Coronary artery (tissue), 2 donors: ENCODE results near the gene FARP1.

Experiments used
- DNase-seq: peaks from one replicate; pipeline ENCODE4 v3.0.0-alpha.2; 2017; ENCODE audit warnings: low spot score
- H3K27ac ChIP-seq, 2 donors: fragments of 200-600 bp; sonication (generic); one replicate each; pipeline ENCODE4 v1.5.1; 2016 to 2019
- H3K4me3 ChIP-seq: fragments of 200-600 bp; sonication (generic); 2 replicates; pipeline ENCODE4 v1.5.1; 2016; ENCODE audit warnings: mild to moderate bottlenecking, moderate library complexity
- CTCF ChIP-seq: fragments of 200-600 bp; sonication (generic); IDR thresholded peaks from one replicate; pipeline ENCODE4 v1.5.1; 2019; ENCODE audit warnings: antibody characterized with exemption

The FARP1 gene

DNA sequence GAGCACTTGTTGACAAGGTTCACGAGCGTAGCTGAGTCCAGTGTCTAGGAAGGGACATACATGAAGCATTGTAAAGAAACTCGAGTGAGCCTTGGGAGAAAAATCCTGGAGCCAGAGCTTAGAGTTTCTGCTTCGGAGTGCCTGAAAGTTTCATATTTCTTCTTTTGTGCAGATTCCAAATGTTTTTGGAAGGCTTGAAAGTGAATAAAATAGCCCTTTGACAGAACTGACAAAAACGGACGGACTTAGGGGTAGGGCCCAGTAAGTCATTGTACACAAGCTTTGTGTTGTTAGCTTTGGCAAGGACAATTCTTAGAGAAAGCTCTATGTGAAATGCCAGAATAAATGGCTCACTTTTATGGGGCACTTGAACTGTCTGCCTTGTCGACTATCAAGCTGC lies 31.4 kb downstream of the FARP1 start:
- TF ChIP-seq CTCF = no peak
- no peak for DNase-seq
- H3K4me3 ChIP-seq = peak overlapping the region; percentile 37
- H3K27ac ChIP-seq = peak overlapping the region; percentile 33 to 81

GRCh38 chr13:98175043-98175442 lies 32.1 kb downstream of the FARP1 start:
- no peak for DNase-seq
- Histone ChIP-seq H3K4me3 (peak overlapping the region; percentile 37), H3K27ac (peak overlapping the region; percentile 33 to 81)
- TF ChIP-seq CTCF = no peak

DNA sequence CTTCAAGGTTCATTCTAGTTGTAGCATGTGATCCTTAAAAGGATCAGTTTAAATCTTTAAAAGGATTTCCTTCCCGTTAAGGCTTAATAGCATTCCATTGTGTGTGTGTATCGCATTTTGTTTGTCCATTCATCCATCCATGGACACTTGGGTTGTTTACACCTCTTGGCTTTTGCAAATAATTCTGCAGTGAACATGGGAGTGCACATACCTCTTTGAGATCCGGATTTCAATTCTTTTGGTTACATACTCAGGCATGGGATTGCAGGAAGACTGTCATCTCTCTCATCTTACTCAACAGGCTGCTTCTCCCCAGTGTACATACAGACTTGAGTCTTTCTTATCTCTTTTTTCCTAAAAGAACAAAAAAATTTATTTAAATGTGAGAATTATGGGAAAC lies 32.9 kb downstream of the FARP1 start:
- TF ChIP-seq CTCF = no peak
- no peak for DNase-seq
- no peak overlapping the region for H3K4me3 ChIP-seq
- H3K27ac ChIP-seq = no peak overlapping the region

- no peak within 1 kb of the TSS for H3K4me3 ChIP-seq
- no peak for DNase-seq
- TF ChIP-seq CTCF = no peak
- H3K27ac ChIP-seq = no peak within 1 kb of the TSS
Observed at GRCh38 chr13:98176777-98177608, 34.1 kb downstream of the FARP1 start, which contains the start of gene RNF113B. TSS of gene RNF113B (minus strand) at chr13:98177269. CDS start at chr13:98177236, 33 bp downstream.

- no peak for DNase-seq
- TF ChIP-seq CTCF = no peak
- no peak overlapping the region for H3K4me3 ChIP-seq
- no peak overlapping the region for H3K27ac ChIP-seq
Observed at GRCh38 chr13:98180092-98180491, 37.2 kb downstream of the FARP1 start.

DNA sequence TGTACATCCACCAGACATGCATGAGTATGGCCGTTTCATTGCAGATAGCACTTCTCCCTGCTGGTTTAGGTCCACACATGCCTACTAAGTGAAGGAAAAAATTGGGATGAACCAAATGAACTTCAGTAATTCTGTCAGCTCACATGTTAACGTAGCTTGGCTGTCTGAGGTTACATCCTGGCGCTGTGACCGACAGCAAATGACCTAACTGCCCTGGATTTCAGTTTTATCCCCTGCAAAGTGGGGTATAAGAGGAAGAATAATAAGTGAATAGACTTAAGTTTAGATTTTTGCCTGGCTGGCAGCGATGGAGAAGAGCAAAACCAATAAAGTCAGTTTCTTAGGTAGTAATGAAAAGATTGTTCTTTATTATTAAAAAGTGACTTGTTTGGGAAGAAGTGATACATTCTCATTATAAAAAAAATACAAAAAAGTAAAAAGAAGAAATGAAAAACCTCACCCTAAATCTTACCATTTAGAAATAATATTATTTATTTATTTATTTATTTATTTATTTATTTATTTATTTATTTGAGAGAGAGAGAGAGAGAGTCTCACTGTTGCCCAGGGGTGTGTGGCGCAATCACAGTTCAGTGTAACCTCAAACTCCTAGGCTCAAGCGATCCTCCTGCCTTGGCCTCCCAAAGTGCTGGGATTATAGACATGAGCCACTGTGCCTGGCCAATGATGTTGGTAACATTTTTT lies 38.4 kb downstream of the FARP1 start:
- DNase-seq = no peak
- Histone ChIP-seq H3K4me3 (no peak overlapping the region), H3K27ac (no peak overlapping the region)
- no peak for TF ChIP-seq CTCF
